Vagina (tissue), 2 donors: Measurements from ENCODE around the gene CUEDC1.

Source experiments
- POLR2AphosphoS5 ChIP-seq, 2 donors: sonication (generic); formaldehyde crosslinking; IDR thresholded peaks; one replicate each; pipeline ENCODE4 v1.9.0; 2017; ENCODE audit warnings: antibody characterized with exemption in 2 of 2, mild to moderate bottlenecking in 2 of 2, low read depth in 1 of 2; ENCODE audit not compliant: insufficient read depth in 1 of 2
- TF ChIP-seq, protein P1 (sequence below), 3 experiments: fragments of 450-650 bp in 2 of 3; fragments of 200-600 bp in 1 of 3; sonication (generic) in 1 of 3; IDR thresholded peaks; one replicate each; pipeline ENCODE4 v1.5.1; 2017 to 2019; ENCODE audit warnings: antibody characterized with exemption in 3 of 3, mild to moderate bottlenecking in 2 of 3, moderate library complexity in 2 of 3

DNA sequence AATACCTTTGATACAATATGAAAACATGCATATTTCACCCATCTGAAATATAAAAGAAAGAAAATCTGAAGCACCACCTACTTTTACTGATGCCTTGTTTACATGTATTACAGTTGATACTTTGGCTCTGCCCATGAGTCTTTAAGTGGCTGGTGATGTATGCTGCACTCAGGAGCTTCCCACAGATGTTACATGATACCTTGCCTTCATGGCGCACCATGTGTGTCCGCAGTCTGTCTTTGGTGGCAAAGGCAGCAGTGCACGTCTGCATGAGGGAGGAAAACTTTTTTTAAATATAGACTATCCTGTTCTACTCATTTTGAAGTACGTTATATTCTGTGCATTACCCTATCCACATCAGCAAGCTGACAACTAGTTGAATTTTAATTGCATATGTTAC is 25.3 kb upstream of the CUEDC1 start:
- TF ChIP-seq, protein P1, sequence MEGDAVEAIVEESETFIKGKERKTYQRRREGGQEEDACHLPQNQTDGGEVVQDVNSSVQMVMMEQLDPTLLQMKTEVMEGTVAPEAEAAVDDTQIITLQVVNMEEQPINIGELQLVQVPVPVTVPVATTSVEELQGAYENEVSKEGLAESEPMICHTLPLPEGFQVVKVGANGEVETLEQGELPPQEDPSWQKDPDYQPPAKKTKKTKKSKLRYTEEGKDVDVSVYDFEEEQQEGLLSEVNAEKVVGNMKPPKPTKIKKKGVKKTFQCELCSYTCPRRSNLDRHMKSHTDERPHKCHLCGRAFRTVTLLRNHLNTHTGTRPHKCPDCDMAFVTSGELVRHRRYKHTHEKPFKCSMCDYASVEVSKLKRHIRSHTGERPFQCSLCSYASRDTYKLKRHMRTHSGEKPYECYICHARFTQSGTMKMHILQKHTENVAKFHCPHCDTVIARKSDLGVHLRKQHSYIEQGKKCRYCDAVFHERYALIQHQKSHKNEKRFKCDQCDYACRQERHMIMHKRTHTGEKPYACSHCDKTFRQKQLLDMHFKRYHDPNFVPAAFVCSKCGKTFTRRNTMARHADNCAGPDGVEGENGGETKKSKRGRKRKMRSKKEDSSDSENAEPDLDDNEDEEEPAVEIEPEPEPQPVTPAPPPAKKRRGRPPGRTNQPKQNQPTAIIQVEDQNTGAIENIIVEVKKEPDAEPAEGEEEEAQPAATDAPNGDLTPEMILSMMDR (IDR thresholded peaks at IDR 0.05), result no peak
- no peak for TF ChIP-seq POLR2AphosphoS5 (IDR thresholded peaks at IDR 0.05; ENCODE audit: insufficient read depth in 1 of 2, low read depth in 1 of 2)
